ENCODE results near the gene DOCK10. TPM values are rescaled to one million over a fixed set of nuclear protein-coding genes. Genes with fewer than 3 reads are reported as not detected.

DOCK10 gene
- total and polyA plus RNA-seq, 8 donors: 0.89 to 33.8 (median 3.2) TPM

DNA sequence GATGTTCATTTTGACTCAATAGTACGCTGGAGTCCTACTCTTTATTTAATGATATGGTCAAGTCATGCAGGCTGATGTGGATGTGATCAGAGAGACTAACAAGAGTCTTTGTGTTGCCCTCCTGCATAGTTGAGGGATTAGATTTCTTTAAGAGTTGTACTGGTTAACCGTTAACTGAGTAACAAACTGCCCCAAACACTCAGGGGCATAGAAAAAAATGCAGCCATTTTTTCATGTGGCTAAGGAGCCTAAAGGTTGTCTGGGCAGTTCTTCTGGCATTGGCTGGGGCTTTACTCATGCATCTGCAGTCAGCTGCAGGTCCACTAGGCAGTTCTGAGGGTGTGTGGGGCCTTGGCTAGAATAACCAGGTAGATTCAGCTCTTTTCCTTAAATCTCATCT lies 32.5 kb downstream of the DOCK10 start:
- intact Hi-C loops (cut with DNase I; ENCODE audit: low total_unique reads): no loop called here

DNA sequence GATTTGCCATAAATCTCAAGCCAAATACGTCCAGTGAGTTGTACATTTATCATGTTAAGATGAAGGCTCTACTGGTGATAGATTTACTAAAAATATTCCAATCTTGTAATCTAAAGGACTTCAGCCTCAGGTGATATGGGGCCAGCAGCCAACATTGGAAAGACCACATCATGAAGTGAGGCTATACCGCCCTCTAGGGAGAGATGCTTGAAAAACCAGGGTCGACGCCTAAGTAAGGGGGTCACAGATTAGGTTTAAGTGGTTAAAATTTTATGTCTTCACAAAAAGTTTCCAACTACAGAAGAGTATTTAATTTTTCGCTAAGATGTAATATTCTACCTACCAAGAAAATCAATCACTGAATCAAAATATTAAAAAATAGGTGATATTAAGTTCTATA lies 33.3 kb downstream of the DOCK10 start:
- 66 to 69% (median 68%) methylated on average over 5 of the region's 5 CpGs for WGBS, 5 donors
- H3K9me3 ChIP-seq: no peaks in the 10 kb centered on the region
- no peak for DNase-seq
- TF ChIP-seq POLR2AphosphoS5 (IDR thresholded peaks at IDR 0.05): no peak
- TF ChIP-seq, protein P1, sequence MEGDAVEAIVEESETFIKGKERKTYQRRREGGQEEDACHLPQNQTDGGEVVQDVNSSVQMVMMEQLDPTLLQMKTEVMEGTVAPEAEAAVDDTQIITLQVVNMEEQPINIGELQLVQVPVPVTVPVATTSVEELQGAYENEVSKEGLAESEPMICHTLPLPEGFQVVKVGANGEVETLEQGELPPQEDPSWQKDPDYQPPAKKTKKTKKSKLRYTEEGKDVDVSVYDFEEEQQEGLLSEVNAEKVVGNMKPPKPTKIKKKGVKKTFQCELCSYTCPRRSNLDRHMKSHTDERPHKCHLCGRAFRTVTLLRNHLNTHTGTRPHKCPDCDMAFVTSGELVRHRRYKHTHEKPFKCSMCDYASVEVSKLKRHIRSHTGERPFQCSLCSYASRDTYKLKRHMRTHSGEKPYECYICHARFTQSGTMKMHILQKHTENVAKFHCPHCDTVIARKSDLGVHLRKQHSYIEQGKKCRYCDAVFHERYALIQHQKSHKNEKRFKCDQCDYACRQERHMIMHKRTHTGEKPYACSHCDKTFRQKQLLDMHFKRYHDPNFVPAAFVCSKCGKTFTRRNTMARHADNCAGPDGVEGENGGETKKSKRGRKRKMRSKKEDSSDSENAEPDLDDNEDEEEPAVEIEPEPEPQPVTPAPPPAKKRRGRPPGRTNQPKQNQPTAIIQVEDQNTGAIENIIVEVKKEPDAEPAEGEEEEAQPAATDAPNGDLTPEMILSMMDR (IDR thresholded peaks at IDR 0.05): no peak
- TF ChIP-seq EP300 (IDR thresholded peaks at IDR 0.05): no peak
- no peak for TF ChIP-seq POLR2A (IDR thresholded peaks at IDR 0.05)
- peaks cover 0 to 6% (median 0%) of the 10 kb centered on the region in 4 donors for H3K4me1 ChIP-seq
- H3K4me3 ChIP-seq: no peak overlapping the region
- no peak overlapping the region for H3K27ac ChIP-seq
- intact Hi-C loops (cut with DNase I; ENCODE audit: low total_unique reads): no loop called here
- H3K36me3 ChIP-seq: no peaks in the 10 kb centered on the region
- H3K27me3 ChIP-seq: no peaks in the 10 kb centered on the region

More for the DNA sequence above, 32.5 kb downstream of the DOCK10 start:
- Histone ChIP-seq H3K36me3 (no peaks in the 10 kb centered on the region), H3K4me1 (peaks cover 0 to 6% (median 0%) of the 10 kb centered on the region in 4 donors), H3K9me3 (no peaks in the 10 kb centered on the region), H3K27ac (no peak overlapping the region), H3K27me3 (no peaks in the 10 kb centered on the region), H3K4me3 (no peak overlapping the region)
- TF ChIP-seq POLR2A (IDR thresholded peaks at IDR 0.05) (no peak), EP300 (IDR thresholded peaks at IDR 0.05) (no peak), POLR2AphosphoS5 (IDR thresholded peaks at IDR 0.05) (no peak)
- TF ChIP-seq, protein P1 (IDR thresholded peaks at IDR 0.05): no peak
- WGBS, 5 donors: 41 to 54% (median 46%) methylated on average over 2 of the region's 2 CpGs
- no peak for DNase-seq

DNA sequence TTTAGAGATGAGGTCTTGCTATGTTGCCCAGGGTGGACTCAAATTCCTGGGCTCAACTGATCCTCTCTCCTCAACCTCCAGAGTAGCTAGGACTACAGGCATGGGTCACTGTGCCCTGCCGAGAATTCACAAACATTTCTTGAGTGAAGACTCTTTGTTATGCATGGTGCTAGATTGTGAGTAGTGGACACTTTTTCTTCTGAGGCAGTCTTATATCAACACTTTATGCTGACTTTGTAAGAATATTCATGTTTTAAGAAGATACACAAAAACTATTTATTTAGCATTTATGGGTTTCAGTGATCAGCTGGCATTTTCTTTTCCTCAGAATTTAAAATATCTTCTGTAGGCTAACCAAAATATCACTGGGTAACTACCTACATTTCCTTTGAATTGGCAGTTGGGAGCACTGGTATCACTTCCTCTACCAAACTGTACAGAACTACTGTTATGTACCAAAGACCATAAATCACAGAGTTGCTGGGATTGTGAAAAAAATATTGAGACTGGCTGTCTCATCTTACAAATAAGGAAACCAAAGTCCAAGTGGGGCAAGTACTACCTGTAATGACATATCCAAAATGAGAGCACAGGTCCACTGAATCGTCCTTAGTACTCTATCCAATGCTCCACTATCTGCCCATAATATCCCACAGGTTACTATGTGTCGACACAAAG lies 34.0 kb downstream of the DOCK10 start:
- 59 to 74% (median 70%) methylated on average over 3 of the region's 3 CpGs for WGBS, 5 donors
- intact Hi-C loops (cut with DNase I; ENCODE audit: low total_unique reads): no loop called here
- TF ChIP-seq, protein P1 (IDR thresholded peaks at IDR 0.05): no peak
- TF ChIP-seq POLR2AphosphoS5 (IDR thresholded peaks at IDR 0.05): no peak
- no peak for TF ChIP-seq EP300 (IDR thresholded peaks at IDR 0.05)
- TF ChIP-seq POLR2A (IDR thresholded peaks at IDR 0.05): no peak
- Histone ChIP-seq H3K9me3 (no peaks in the 10 kb centered on the region), H3K27ac (no peak overlapping the region), H3K36me3 (no peaks in the 10 kb centered on the region), H3K27me3 (no peaks in the 10 kb centered on the region), H3K4me3 (no peak overlapping the region), H3K4me1 (peaks cover 0 to 6% (median 0%) of the 10 kb centered on the region in 4 donors)
- DNase-seq: no peak

DNA sequence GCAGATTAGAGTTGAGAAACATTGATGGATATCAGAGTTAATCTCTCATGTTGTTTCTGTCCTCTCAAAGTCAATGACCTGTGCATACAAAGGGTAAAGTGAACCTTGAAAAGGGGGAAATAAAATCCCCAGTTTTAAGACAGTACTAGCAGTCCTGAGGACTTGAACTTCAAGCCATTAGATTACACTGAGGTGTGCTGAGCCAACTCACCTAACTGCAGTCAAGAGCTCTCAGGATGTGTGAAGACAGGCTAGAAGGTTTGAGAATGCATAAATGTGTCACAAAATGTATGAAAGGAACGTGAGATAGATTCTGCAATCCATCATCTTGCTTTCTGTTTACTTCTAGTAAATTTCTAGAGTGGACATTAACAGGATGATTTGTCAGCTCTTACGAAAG lies 35.5 kb downstream of the DOCK10 start:
- 55 to 77% (median 67%) methylated on average over 2 of the region's 2 CpGs for WGBS, 5 donors
- Histone ChIP-seq H3K4me1 (peaks cover 0 to 9% (median 4%) of the 10 kb centered on the region in 4 donors), H3K27me3 (no peaks in the 10 kb centered on the region), H3K36me3 (no peaks in the 10 kb centered on the region), H3K27ac (no peak overlapping the region), H3K4me3 (no peak overlapping the region), H3K9me3 (no peaks in the 10 kb centered on the region)
- TF ChIP-seq POLR2AphosphoS5 (IDR thresholded peaks at IDR 0.05): no peak
- DNase-seq: no peak
- intact Hi-C loops (cut with DNase I; ENCODE audit: low total_unique reads): no loop called here

DNA sequence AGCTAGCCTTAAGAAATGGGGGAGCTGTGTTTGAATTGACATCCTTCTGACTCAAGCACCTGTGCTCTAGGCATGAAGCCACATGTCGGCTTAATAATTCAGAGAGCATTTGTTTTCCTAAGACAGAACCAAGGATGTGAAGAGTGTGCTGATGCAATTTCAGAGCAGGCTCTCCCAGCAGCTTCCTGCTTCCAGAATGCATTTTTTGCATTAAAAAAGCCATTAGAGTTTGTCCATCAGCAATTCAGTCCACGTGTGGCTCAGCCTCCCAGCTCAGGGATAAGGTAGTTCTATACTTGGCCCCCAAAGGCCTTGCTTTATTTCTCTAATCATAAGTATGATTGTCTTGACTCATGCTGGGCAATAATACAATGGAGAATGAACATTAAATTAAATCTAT lies 37.7 kb downstream of the DOCK10 start:
- WGBS, 5 donors: 64 to 72% (median 69%) methylated on average over 2 of the region's 2 CpGs
- intact Hi-C loops (cut with DNase I; ENCODE audit: low total_unique reads): no loop called here
- H3K27ac ChIP-seq: no peak overlapping the region

More for the DNA sequence above, 37.7 kb downstream of the DOCK10 start:
- no peak overlapping the region for H3K4me3 ChIP-seq
- H3K9me3 ChIP-seq: no peaks in the 10 kb centered on the region
- no peaks in the 10 kb centered on the region for H3K27me3 ChIP-seq
- H3K4me1 ChIP-seq: peaks cover 0 to 6% (median 5%) of the 10 kb centered on the region in 4 donors
- DNase-seq: no peak
- no peaks in the 10 kb centered on the region for H3K36me3 ChIP-seq
- TF ChIP-seq POLR2AphosphoS5 (IDR thresholded peaks at IDR 0.05) (no peak), EP300 (IDR thresholded peaks at IDR 0.05) (no peak), POLR2A (IDR thresholded peaks at IDR 0.05) (no peak)
- TF ChIP-seq, protein P1 (IDR thresholded peaks at IDR 0.05): no peak

Data from stomach (tissue), 9 donors.